Dermis blood vessel endothelial cell (primary cell): Measurements from ENCODE around the gene MYLK3. TPM values are rescaled to one million over a fixed set of nuclear protein-coding genes. Genes with fewer than 3 reads are reported as not detected.

Source experiments
- DNase-seq: peaks from one replicate; pipeline ENCODE4 v3.0.0; 2010
- total RNA-seq: library from RNA; depleted of rRNA; stranded (reverse); fragments of >200 nt; gene quantifications from 2 replicates; pipeline ENCODE4 v1.2.3, GENCODE V29; 2014

MYLK3 gene
- total RNA-seq, 1 donor from 2014 or later = 0.34 TPM

DNA sequence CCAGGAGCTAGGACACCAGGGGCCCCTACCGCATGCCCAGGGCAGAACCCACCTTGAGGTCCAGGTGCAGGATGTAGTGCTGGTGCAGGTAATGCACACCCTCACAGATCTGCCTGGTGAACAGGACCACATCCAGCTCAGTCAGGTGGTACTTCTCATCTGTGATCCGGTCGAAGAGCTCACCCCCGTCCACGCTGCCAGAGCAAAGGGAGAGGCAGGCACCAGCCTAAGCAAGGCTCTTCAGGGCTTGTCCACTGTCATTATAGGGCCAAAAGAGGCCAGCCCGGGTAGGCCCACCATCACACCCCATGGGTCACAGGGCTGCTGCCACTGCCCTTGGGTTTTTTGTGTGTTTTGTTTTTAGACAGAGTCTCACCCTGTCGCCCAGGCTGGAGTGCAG lies 21.0 kb downstream of the MYLK3 start:
- DNase-seq = no peak

DNA sequence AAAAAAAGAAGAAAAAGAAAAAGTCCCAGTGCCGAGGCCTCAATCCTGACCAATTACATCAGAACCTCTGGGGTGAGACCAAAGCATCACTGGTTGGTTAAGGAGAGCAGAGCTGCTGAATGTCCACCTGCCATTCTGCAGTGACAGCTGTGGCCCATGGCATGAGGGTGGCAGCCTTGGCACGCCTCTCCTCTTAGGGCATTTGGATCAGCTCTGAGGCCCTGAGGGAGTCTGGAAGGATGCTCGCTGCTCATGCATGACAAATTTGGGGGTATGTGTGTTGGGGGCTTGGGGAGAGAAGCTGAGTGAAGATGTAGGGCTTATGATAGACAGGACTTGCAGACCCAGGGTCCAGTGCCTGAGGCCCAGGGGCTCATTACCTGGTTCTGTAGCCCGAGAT lies 26.3 kb downstream of the MYLK3 start:
- DNase-seq = no peak

DNA sequence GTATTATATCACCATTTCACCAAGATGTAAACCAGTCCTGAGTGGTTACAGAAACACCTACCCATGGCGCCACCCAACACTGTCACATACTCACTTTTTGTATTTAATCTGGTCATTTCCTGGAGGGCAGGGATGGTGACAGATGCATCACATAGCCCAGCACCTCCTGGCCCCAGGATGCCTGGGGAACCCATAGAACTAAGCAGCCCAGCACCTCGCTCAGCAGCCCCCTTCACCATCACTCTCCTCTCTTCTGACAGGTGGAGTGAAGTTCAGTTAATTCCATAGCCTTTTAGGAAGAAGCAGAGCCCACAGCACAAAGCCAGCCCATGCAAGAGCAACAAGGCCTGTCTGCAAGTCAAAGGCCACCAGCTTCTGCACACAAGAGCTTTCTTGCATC lies 27.5 kb downstream of the MYLK3 start:
- no peak for DNase-seq

DNA sequence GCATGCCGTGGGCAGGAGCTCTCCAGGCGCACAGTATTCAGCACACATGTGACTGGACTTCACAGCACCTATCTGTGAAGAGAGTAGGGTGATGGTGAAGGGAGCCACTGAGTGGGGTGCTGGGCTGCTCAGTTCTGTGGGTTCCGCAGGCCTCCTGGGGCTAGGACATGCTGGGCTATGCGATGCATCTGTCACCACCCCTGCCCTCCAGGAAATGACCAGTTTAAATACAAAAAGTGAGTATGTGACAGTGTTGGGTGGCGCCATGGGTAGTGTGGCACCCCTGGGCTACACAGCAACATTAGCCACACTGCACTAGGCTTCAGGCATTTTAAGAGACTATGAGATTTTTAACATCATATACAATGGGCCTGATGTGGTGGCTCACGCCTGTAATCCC lies 28.6 kb downstream of the MYLK3 start:
- no peak for DNase-seq

DNA sequence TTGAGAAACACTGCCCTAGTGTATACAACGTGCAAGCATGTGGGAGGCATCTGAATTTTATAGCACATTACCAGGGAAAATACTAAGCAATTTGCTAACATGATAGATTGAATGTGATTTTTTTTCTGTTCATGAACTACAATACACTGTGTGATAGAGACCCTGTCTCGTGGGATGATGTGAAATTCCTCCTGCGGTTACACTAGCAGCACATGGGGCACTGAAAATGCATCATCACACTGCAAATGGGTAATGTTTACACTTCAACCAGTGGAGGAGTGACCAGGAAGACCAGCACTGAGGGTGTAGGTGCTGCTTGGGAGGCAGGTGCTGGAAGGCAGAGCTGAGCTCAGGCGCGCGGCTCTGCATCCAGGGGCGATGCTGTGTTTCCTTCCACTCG lies 29.9 kb downstream of the MYLK3 start:
- no peak for DNase-seq

DNA sequence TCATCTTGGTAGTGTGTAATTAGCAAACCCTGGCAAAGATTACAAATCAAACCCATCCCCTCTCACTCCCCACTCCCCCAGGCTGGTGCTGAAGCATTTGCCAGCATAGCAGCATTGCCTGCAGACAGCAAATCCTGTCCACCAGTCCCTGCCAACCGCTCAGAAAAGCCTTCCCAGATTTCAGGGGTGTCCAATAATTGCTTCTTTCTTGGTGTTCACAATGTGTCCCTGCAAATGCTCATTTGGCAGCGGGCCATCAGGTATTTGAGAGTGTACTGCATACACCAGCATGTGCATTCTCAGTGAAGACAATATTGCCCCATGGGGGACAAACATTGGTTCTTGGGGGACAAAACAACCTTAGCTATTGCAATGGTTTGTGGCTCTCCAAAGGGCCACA lies 30.5 kb downstream of the MYLK3 start:
- no peak for DNase-seq

DNA sequence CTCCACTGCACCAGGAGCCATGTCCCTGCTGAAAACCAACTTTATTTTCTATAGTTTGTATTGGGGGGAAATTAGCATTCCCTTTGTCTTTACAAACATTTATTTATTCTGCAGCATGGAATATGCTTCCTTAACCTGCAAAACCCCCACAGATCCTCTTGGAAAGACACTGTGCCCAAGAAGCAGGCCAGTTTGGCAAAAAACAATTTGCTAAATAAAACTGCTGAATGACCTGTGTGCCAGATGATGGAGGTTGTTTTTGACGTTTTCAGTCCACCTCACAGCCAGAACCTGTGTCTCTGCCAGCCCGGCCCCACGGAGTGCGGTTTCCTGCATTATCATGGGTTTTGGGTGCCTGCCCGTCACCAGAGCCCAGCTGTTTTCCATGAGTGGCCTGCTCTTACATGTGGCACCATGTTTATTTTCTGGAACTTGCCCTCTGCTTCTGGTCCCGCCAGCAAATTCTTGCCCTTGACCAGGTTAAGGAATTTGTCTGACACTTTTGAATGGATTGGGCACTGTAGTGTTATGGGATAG lies 32.3 kb downstream of the MYLK3 start:
- DNase-seq = no peak

DNA sequence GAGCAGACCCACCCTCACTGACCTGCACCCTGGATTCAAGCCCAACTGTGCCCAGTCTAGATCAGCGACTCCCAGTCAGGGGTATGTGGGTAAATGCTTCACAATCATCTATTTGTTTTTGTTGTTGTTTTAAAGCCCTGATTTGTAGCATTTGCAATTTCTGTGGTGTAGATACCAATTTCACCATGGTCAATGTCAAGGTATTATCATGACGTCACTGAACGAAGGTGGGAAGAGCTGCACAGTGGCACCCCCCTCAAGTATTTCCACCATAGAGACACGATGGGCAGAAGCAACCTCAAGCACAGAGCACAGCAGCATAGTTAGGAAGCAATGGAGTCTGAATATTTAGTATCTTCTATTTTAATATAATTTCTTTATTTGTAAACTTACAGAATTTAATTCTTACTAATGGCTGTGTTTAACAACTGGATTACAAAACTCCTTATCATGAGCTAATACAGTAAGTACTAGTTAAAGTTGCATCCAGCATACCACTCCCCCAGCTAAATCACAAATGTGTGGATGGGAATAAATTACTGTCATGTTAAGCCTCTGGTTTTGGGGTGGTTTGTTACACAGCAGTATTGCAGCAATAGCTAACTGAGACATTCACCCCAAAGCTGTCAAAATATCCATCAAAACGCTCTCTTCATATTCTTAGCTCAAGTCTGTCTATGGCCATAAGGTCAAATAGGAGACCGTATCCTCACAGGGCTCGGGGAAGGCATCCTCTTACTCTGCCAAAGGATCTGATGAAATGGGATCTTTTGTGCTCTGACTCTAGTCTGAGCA lies 33.1 kb downstream of the MYLK3 start:
- DNase-seq = no peak

DNA sequence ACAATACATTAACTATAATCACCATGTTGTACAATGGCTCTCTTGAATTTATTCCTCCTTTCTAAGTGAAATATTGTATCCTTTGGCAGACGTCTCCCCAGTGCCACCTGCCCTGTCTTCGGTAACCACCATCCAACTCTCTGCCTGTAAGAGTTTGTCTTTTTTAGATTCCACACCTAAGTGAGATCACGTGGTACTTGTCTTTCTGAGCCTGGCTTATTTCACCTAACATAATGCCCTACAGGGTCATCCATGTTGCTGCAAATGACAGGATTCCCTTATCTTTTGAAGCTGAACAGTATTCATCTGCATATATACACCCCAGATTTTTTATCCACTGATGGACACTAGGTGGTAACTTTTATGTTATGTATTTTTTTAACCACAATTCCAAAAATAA lies 34.5 kb downstream of the MYLK3 start:
- no peak for DNase-seq

DNA sequence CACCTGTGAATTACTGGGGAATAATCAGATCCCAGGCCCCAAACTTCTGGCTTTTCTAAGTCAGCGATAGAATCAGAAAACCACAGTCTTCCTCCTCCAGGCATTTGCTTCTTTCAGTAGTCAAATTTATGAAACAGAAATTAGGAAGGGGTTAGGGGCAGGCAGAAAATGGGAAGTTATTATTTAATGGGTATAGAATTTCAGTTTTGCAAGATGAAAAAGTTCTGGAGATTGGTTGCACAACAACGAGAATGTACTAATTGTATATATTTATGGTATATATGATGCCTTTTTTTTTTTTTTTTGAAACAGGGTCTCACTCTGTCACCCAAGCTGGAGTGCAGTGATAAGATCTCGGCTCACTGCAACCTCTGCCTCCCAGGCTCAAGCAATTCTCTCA lies 35.2 kb downstream of the MYLK3 start:
- no peak for DNase-seq

DNA sequence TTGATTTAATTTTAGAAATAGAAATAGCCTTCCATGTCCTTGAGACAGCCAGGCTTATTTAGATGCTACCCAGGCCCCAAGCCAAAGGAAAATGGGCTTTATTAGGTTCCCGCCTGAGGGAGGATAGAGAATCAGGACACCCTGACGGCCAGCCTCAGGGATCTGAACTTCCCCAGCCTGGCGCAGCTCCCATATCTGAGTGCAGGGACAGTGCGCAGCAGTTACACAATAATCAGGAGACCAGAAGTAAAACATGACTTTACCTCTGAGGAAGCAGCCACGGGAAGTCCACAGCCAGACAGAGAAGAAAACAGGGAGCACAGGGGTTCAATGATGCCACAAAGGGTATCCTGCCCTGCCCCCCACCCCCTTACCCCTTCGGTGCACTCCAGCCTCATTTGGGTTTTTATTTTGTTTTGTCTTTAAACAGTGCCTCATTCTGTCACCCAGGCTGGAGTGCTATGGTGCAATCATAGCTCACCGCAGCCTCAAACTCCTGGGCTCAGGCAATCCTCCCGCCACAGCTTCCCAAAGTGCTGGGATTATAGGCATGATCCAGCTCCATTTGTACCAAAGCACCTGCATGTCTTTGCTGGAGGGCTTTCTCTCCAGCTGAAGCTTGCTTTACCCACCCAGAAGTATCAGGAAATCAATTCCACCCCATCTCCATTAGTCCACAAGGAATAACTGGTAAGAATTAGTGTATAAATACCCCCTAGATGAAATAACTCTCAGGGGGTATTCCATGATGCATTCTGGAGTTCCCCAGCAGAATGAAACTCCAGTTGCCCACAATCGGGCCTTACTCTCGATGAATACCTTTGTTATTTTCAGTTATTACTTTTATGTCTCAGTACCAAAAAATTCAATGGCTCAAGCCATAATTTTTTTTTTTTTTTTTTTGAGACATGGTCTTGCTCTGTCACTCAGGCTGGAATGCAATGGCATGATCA lies 36.8 kb downstream of the MYLK3 start:
- DNase-seq = no peak

DNA sequence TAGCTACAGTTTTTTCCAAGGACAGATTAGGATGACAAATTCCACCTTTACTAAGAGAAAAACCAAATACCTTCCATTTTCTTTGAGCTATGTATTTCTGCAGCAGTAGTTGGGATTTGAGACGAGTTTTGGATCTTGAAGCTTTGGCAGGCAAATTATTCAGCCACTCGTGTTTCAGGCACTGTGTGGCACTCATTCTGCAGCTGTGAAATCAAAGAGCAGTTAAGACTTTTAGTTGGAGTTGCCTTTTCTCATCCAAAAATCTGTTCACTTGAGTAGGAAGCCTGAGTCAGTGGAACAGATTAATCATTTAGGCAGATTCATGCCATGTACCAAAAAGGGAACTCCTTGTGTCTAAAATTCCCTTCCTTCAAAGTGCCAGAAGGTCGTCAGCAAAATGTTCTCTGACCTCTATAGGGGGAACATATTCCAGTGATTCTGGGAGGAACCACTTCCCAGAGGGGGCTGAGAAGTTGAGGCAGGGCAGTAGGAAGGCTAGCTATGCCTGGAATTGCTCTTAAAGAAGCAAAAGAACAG lies 38.6 kb downstream of the MYLK3 start:
- no peak for DNase-seq

DNA sequence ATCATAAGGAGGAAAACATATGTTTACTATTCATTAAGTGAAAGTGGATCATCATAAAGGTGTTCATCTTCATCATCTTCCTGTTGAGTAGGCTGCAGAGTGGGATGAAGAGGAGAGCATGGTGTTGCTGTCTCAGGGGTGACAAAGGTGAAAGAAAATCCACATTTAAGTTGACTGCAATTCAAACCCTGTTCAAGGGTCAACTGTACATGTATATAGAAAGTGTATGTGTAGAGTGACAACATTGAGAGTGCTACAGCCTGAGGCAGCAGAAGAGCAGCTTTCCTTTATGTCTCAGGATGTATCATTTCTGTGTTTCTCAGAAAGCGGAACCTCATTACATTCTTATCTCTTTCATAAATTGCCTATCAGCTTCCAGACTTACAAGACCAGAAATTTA lies 41.5 kb downstream of the MYLK3 start:
- DNase-seq = no peak

DNA sequence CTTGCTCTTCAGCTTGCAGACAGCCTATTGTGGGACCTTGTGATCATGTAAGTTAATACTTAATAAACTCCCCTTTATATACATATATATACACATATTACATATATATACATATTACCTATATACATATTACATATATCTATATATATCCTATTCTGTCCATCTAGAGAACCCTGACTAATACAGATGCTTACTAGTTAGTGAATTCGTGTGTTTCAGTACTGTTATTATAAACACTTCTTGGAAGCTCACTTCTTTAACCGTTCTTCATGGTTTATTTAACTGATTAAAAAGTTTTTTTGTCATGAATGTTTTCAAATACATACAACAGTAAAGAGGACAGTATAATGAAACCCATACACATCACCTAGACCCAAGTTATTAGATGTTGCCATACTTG lies 46.1 kb downstream of the MYLK3 start:
- DNase-seq = no peak

DNA sequence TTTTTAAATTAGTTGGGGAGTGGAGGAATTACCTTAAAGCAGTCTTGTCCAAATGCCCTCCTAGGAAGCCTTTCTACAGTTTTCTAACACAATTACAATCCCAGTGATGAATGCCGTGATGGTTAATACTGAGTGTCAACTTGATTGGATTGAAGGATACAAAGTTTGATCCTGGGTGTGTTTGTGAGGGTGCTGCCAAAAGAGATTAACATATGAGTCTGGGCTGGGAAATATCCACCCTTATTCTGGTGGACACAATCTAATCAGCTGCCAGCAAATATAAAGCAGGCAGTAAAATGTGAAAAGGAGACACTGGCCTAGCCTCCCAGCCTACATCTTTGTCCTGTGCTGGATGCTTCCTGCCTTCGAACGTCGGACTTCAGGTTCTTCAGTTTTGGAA lies 46.5 kb downstream of the MYLK3 start:
- no peak for DNase-seq

DNA sequence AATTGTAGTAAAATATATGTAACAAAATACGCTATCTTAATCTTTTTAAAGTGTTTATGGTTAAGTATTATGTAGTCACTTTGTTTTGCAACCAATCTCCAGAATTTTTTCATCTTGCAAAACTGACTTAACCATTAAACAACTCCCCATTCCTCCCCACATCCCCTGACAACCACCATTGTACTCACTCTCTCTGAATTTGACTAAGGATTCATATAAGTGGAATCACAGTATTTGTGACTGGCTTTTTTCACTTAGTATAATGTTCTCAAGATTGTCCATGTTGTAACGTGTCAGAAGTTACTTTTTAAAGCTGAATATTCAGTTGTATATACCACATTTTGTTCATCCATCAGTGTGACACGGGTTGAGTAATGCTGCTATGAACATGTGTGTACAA lies 48.1 kb downstream of the MYLK3 start:
- no peak for DNase-seq

DNA sequence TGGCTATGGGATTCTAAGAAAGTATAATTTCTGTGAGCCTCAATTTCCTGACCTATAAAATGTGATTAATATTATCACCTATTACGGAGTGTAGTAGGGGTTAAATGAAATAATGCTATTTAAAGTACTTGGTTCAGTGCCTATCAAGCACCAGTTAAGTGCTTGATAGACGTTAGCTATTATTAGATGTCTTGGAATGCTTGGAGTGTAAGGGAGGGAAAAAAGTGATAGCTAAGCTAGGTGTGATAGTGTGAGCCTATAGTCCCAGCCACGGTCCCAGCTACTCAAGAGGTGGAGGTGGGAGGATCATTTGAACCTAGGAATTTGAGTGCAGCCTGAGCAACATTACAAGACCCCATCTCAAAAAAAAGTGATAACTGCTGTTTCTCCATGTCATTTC lies 51.2 kb downstream of the MYLK3 start:
- DNase-seq = no peak

DNA sequence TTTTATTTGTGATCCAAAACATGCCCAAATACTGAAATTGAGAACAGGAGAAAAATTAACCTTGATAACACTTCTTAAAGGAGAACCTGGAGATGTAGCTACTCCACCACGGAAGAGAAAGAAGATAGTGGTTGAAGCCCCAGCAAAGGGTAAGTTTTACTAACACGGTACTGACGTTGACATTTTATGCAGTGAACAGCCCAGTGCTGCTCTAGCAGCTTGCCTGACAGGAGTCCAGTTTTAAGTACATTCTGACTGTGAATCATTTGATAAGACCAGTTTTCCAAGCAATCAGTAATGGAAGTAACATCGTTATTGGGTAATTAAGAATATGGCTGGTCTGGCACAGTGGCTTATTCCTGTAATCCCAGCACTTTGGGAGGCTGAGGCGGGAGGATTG lies 52.2 kb downstream of the MYLK3 start:
- no peak for DNase-seq

DNA sequence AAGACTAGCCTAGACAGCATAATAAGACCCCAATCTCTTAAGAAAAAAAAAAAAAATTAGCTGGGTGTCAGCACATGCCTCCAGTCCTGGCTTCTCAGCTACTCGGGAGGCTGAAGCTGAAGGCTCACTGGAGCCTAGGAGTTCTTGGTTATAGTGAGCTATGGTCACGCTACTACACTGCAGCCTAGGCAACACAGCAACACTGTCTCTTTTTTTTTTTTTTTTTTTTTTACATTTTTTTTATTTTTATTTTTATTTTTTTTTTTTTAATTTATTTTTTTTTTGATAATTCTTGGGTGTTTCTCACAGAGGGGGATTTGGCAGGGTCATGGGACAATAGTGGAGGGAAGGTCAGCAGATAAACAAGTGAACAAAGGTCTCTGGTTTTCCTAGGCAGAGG lies 54.5 kb downstream of the MYLK3 start:
- no peak for DNase-seq

DNA sequence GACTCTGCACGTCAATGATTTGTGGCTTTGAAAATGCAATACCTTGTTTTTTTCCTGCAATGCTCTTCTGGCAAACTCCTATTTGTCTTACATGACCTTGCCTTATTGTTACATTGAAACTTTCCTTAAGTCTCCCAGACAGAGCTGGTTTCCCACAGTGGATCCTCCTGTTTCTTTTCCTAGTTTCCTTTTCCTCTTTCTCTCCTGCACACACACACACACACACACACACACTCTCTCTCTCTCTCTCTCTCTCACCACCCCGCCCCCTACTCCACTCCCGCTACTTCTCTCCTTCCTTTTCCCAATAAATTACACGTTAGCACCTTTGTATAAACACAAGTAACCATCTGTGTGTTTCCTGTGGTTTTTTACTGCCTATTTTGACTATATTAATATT lies 56.4 kb downstream of the MYLK3 start:
- peak; percentile 17 for DNase-seq

DNA sequence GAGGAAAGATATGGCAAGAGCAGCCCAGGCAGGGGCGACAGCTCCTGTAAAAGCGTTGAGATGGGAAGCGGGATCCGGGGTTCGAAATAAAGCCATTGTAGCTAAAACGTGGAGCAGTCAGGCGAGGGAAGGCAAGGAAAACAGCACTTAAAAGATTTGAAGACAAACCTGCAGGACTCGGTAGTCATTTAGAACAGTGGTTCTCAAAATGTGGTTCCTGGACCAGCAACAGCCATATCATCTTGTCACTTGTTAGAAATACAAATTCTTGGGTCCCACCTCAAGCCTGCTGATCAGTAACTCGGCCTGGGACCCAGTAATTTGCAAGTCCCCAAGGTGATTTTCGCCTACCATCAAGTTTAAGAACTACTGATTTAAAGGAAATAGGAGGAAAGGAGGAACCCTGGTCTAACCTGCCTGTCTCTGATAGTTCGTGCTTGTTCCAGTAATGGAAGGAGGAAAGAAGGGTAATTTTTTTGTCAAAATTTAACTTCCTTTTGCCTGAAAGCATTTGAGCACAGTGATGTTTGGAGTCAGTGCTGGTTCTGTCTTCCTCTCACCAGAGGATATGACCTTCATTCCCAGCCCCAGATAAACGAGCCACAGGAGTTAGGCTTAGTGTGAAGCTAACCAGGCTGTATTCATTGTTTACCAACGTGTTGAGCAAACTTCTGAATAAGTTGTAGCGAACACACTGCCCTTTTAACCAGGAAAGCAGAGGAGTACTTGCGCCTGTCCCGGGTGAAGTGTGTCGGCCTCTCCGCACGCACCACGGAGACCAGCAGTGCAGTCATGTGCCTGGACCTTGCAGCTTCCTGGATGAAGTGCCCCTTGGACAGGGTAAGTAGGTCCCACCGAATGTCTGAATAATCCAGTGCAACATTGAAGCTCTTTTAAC lies 57.6 kb downstream of the MYLK3 start:
- DNase-seq = peak; percentile 57
